Measurements from ENCODE around the gene NCS1.

Gene NCS1

DNA sequence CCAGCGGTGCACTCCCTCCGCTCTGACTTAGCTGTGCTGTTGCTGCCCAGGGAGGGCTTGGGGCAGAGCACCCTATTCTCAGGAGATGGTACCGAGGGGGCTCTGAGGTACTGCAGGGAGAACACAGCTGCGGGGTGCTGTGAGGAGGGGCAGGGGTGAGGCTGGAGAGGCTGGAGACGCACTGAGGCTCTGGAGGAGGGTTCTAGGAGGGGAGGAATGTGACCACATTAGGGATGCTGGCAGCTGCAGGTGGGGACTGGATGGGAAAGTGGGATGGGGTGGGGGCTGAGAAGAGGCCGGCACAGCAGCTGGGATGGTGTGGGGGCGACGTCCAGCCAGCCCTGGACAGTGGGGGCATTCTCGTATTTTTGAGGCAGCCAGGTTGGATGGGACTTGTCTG is 20.9 kb downstream of the NCS1 start:
- no peak for DNase-seq (ENCODE audit: low read depth in 2 of 2, low spot score in 1 of 2)

DNA sequence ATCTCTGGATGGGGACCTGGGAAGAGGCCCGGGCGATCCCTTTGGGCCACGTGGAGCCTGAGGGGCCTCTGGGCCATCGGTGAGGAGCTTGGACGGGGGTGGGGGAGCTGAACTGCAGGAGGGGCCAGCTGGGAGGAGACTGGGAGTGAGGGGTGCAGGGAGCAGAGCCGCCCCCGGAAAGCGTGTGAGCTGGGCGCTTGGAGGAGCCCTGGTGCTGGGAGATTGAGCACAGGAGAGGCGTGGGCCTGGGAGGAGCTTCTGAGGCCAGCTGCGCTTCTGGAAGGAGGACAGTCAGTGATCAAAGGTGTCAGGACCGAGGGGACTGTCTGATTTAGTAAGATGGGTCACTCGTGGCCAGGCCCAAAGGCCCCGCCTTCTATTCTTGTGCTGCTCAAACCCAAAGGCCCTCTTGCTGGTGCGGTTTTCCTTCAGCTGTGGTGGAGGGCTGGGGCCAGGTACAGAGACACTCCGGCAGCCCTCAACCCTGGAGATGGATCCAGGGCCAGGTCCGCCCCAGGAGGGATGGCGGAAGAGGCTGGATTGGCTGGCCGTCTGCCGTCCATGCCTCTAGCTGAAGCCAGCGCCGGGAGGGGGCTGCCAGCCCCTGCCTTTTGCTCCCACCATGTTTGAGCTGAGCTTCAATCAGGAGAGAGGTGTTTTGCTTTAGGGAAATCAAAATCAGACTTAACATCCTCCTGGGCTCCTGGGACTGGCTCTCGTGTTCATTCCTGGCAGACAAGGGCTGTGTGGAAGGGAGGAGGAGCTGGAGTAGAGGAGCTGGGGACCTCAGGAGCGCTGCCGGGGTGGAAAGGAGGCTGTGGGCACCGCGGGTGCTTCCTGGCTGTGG is 21.6 kb downstream of the NCS1 start:
- no peak for DNase-seq (ENCODE audit: low read depth in 2 of 2, low spot score in 1 of 2)

- DNase-seq (ENCODE audit: low read depth in 2 of 2, low spot score in 1 of 2), result no peak
Measured at GRCh38 chr9:130194378-130194932, 22.3 kb downstream of the NCS1 start.

DNA sequence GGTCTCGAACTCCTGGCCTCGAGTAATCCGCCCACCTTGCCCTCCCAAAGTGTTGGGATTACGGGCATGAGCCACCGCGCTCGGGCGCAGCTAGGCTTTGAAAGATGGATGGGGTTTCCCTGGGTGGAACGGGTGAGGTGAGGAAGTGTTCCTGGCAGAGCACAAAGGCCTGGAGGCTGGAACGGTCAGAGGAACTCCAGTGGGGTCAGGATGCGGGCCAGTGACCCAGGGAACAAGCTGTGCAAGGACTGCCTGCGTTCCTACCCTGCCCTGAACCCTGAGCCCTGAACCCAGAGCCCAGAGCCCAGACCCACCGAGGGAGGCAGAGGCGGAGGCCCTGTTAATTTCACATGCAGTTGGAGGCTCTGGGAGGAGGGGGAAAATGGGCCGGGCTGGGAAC is 23.4 kb downstream of the NCS1 start:
- DNase-seq (ENCODE audit: low read depth in 2 of 2, low spot score in 1 of 2), result no peak

DNA sequence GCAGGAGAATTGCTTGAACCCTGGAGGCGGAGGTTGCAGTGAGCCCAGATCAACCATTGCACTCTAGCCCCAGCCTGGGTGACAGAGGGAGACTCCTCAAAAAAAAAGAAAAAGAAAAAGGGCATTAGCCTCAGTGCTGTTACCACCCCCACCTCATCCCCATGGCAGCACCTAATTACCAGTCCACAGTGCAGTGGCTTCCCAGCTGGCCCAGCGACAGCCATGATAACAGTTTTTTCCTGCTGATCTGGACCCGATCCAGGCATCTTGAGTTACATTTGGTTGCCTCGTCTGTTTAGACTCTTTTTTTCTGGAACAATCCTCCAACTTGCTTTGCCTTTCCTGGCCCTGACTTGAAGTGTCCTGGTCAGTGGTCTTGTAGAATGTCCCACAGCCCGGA is 24.4 kb downstream of the NCS1 start:
- no peak for DNase-seq (ENCODE audit: low read depth in 2 of 2, low spot score in 1 of 2)

GRCh38 chr9:130197386-130197785 is 25.2 kb downstream of the NCS1 start:
- DNase-seq (ENCODE audit: low read depth in 2 of 2, low spot score in 1 of 2), result no peak

DNA sequence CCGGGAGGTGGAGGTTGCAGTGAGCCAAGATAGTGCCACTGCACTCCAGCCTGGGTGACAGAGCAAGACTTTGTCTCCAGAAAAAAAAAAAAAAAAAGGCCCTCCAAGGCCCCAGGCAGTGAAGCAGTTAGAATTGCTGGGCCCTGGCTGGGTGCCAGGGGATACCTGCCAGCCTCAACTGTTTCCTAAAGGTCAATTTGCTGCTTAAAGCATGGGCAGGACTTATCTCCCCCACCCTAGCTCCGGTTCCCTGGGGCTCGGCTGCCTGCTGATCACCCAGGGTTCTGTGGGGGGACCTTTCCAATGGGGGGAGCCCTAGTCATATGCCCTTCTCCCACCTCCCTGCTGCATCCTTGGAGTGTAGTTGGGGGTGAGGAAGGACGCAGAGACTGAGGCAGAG is 25.7 kb downstream of the NCS1 start:
- no peak for DNase-seq (ENCODE audit: low read depth in 2 of 2, low spot score in 1 of 2)

DNA sequence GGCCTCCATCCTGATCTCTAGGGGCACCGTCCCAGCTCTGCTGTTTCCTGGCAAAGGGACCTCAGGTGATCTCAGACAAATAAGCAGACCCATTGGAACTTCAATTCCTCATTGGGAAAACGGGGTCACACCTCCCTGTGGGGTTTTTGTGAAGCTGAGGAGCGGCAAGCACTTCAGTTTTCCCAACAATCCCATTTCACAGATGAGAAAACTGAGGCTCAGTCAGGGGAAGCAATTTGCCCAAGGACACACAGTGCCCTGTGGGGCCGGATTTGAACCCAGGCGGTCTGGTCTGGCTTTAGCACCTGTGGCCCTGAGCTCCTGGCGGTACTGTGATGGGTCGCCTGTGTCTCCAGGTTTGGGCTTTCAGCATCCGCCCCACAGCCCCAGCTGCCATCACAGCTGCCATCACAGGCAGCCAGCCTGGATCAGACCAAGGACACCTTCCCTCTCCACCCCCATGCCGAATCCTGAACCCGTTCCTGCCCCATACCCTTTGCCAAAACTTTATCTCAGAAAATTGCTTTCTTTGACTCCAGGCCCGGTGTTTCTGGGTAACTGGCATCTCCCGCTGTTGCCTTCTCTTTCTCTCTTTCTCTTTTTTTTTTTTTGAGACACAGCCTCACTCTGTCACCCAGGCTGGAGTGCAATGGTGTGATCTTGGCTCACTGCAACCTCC is 26.4 kb downstream of the NCS1 start:
- DNase-seq (ENCODE audit: low read depth in 2 of 2, low spot score in 1 of 2), result no peak

- no peak for DNase-seq (ENCODE audit: low read depth in 2 of 2, low spot score in 1 of 2)
Measured at GRCh38 chr9:130199605-130200004, 27.4 kb downstream of the NCS1 start.

DNA sequence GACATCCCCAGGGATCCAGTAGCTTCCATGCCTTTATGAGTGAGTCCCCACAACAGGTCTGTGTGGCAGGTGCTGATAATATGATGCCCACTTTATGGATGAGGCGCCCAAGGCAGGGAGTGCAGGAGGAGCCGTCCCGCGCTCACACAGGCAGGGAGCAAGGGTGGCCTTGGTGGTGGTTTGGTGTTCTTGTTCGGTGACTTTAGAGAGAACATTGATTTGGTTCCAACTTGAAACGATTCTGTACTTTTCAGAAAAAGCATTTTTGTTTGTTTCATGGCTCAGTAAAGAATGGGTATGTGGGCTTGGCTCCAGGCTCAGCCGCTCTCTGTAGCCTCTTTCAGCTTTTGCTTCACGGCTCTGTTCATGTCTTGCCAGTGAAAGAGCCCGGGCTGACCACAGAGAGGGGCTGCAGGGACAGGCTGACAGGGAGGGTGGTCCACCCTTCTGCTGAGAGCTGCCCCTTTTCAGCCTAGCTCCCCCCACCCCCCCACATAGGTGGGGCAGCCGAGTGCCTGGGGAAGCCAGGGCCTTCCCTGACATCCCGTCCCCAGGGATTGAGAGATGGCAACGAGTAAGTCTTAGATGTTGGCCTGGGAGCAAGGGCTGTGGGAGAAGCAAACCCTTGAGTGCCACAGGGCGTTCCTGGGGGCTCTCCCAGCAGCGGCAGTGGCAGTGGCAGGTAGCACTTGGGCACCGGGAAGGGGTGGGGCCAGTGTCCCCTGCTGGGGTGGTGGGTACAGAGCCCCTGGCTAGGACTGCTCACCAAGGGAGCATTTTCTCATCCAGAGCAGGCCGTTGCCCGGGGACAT is 28.0 kb downstream of the NCS1 start:
- no peak for DNase-seq (ENCODE audit: low read depth in 2 of 2, low spot score in 1 of 2)

- DNase-seq (ENCODE audit: low read depth in 2 of 2, low spot score in 1 of 2), result no peak
Measured at GRCh38 chr9:130201399-130201873, 29.2 kb downstream of the NCS1 start.

- no peak for DNase-seq (ENCODE audit: low read depth in 2 of 2, low spot score in 1 of 2)
Measured at GRCh38 chr9:130201974-130202373, 29.8 kb downstream of the NCS1 start.

- no peak for DNase-seq (ENCODE audit: low read depth in 2 of 2, low spot score in 1 of 2)
Measured at GRCh38 chr9:130204341-130204740, 32.1 kb downstream of the NCS1 start.

GRCh38 chr9:130204959-130205358 is 32.8 kb downstream of the NCS1 start:
- no peak for DNase-seq (ENCODE audit: low read depth in 2 of 2, low spot score in 1 of 2)

DNA sequence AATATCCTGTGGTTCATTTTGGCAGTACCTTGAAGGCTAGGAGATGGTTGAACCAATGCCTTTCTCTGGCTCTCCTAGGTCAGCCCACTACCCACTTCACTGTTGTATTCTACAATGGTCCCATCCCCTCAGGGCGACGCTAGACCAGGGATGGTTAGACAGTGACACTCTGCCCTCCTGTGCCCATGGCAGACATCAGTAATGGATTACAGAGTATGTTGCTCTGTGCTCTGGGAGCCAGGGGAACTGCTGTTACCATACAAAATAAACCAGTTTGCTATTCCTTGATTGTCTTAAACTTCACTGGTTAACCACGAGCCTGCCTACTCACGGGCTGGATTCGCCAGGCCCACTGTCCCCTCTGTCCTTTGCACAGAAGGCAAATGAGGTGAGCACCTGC is 33.7 kb downstream of the NCS1 start:
- DNase-seq (ENCODE audit: low read depth in 2 of 2, low spot score in 1 of 2), result no peak

DNA sequence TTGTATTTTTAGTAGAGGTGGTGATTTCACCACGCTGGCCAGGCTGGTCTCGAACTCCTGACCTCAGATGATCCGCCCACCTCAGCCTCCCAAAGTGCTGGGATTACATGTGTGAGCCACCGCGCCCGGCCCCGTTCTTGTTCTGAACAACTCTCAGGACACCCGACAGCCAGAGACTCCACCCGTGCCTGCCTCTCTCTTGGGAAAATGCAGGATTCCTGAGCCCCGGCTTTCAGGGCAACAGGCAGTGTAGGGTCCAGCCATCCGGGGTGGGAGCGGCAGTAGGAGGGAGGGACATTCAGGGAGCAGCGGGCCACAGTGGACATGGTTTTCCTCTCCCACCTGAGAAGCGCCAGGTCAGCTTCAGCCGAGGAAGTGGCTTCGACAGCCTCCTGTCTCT is 34.4 kb downstream of the NCS1 start:
- no peak for DNase-seq (ENCODE audit: low read depth in 2 of 2, low spot score in 1 of 2)

GRCh38 chr9:130207241-130207992 is 35.2 kb downstream of the NCS1 start:
- no peak for DNase-seq (ENCODE audit: low read depth in 2 of 2, low spot score in 1 of 2)

DNA sequence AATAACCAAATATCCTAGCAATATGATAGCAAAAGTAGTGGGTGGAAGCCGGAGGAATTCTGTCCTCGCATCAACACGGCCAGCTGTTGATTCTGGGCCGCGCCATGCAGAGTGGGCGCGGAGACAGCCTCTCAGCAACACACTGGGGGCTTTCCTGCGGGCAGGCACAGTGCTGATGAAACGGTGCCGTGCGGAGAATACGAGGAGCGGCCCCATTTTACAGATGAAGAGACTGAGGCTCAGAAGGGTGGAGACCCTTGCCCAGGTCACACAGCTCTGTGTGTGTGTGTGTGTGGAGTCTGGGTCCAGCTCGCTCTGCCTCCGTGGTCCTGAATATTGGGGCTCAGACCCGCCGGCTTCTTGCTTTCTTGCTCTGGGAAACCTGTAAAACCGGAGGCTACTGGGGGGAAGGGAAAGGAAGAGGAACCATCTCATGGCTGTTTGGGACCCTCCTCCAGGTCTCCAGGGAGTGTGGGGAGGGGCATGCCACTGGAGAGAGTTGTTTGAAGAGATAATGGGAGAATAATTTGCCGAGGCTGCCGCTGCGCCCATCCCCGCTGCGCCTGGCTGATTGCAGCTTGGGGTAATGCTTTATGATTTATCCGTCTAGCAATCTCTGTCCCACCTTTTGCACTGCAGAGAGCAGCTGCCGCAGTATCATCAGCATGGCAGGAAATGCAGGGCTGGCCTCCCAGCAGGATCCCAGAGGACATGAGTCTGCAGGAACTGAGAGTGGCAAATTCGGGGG is 36.6 kb downstream of the NCS1 start:
- no peak for DNase-seq (ENCODE audit: low read depth in 2 of 2, low spot score in 1 of 2)

DNA sequence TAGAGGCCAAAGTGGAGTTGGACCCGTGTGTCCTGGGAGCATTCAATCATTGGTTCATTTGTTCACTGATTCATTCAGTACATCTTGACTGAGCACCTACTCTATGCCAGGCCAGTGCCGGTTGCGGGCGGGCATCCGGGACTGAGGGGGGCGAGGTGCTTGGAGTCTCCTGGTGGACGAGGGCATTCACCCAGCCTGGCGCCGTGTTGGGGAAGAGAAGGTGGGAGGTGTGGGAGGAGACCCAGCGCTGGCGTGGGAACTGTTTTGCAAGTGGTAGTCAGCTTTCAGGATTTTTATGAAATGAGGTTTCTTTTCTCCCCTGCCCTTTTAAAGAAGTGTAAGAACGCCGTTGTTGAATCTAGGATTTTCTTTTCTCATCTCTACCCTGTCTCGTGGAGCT is 37.2 kb downstream of the NCS1 start:
- DNase-seq (ENCODE audit: low read depth in 2 of 2, low spot score in 1 of 2), result no peak
